ENCODE measurements around the gene GAMT. TPM values are rescaled to one million over a fixed set of nuclear protein-coding genes. Genes with fewer than 3 reads are reported as not detected.

GAMT gene
- polyA plus RNA-seq, 3 donors: 15.4 to 52.7 (median 17.7) TPM

GRCh38 chr19:1435378-1435989, 34.1 kb upstream of the GAMT start:
- H3K27ac ChIP-seq (ENCODE audit: low read depth, low read length): no peak overlapping the region
- 81 to 88% (median 81%) methylated on average over 21 of the region's 21 CpGs for WGBS, 3 donors

GRCh38 chr19:1434577-1435060, 33.3 kb upstream of the GAMT start:
- 86 to 89% (median 88%) methylated on average over 38 to 39 of the region's 39 CpGs for WGBS, 3 donors
- H3K27ac ChIP-seq (ENCODE audit: low read depth, low read length): no peak overlapping the region

GRCh38 chr19:1434040-1434366, 32.7 kb upstream of the GAMT start:
- no peak overlapping the region for H3K27ac ChIP-seq (ENCODE audit: low read depth, low read length)
- 93 to 96% (median 94%) methylated on average over 17 of the region's 17 CpGs for WGBS, 3 donors

- H3K27ac ChIP-seq (ENCODE audit: low read depth, low read length): no peak overlapping the region
- WGBS, 3 donors: 87 to 91% (median 89%) methylated on average over 46 to 47 of the region's 47 CpGs
Observed at GRCh38 chr19:1433119-1434039, 32.0 kb upstream of the GAMT start.

- 93 to 94% (median 94%) methylated on average over 16 of the region's 16 CpGs for WGBS, 3 donors
- no peak overlapping the region for H3K27ac ChIP-seq (ENCODE audit: low read depth, low read length)
Observed at GRCh38 chr19:1432507-1432887, 31.2 kb upstream of the GAMT start.

GRCh38 chr19:1431759-1432506, 30.6 kb upstream of the GAMT start:
- no peak overlapping the region for H3K27ac ChIP-seq (ENCODE audit: low read depth, low read length)
- 91 to 92% (median 92%) methylated on average over 24 of the region's 24 CpGs for WGBS, 3 donors

GRCh38 chr19:1430246-1430645, 28.9 kb upstream of the GAMT start:
- H3K27ac ChIP-seq (ENCODE audit: low read depth, low read length): no peak overlapping the region
- WGBS, 3 donors: 86 to 90% (median 88%) methylated on average over 12 to 14 of the region's 14 CpGs

- 54 to 84% (median 79%) methylated on average over 13 to 14 of the region's 14 CpGs for WGBS, 3 donors
- no peak overlapping the region for H3K27ac ChIP-seq (ENCODE audit: low read depth, low read length)
Observed at GRCh38 chr19:1429750-1430149, 28.4 kb upstream of the GAMT start.

GRCh38 chr19:1428738-1429391, 27.5 kb upstream of the GAMT start:
- 75 to 94% (median 89%) methylated on average over 41 of the region's 41 CpGs for WGBS, 3 donors
- no peak overlapping the region for H3K27ac ChIP-seq (ENCODE audit: low read depth, low read length)

GRCh38 chr19:1427221-1427920, 26.0 kb upstream of the GAMT start:
- H3K27ac ChIP-seq (ENCODE audit: low read depth, low read length): no peak overlapping the region
- 89 to 93% (median 91%) methylated on average over 27 of the region's 27 CpGs for WGBS, 3 donors

- WGBS, 3 donors: 82 to 88% (median 87%) methylated on average over 9 of the region's 9 CpGs
Observed at GRCh38 chr19:1426736-1427135, 25.4 kb upstream of the GAMT start.

GRCh38 chr19:1425902-1426301, 24.6 kb upstream of the GAMT start:
- WGBS, 3 donors: 88 to 93% (median 92%) methylated on average over 14 of the region's 14 CpGs
- H3K27ac ChIP-seq (ENCODE audit: low read depth, low read length): no peak overlapping the region

More at GRCh38 chr19:1426736-1427135, 25.4 kb upstream of the GAMT start:
- no peak overlapping the region for H3K27ac ChIP-seq (ENCODE audit: low read depth, low read length)

- no peak overlapping the region for H3K27ac ChIP-seq (ENCODE audit: low read depth, low read length)
- 78 to 87% (median 84%) methylated on average over 33 of the region's 33 CpGs for WGBS, 3 donors
Observed at GRCh38 chr19:1425102-1425837, 23.9 kb upstream of the GAMT start.

GRCh38 chr19:1424192-1424955, 23.0 kb upstream of the GAMT start:
- 87 to 92% (median 91%) methylated on average over 34 to 38 of the region's 42 CpGs for WGBS, 3 donors
- H3K27ac ChIP-seq (ENCODE audit: low read depth, low read length): no peak overlapping the region

GRCh38 chr19:1423436-1424191, 22.3 kb upstream of the GAMT start:
- 84 to 90% (median 84%) methylated on average over 38 to 40 of the region's 40 CpGs for WGBS, 3 donors
- H3K27ac ChIP-seq (ENCODE audit: low read depth, low read length): no peak overlapping the region

GRCh38 chr19:1422943-1423342, 21.6 kb upstream of the GAMT start:
- H3K27ac ChIP-seq (ENCODE audit: low read depth, low read length): no peak overlapping the region
- 88 to 90% (median 88%) methylated on average over 24 of the region's 24 CpGs for WGBS, 3 donors
